Pancreas (tissue), 10 donors: ENCODE data around the gene ADK. TPM values are rescaled to one million over a fixed set of nuclear protein-coding genes. Genes with fewer than 3 reads are reported as not detected.
A peak's percentile ranks its signal among the peaks of the same experiment; 100 is the strongest.

Experiments used
- ATAC-seq, 4 donors: fragments of 200-7000 bp; cut with Tn5 transposase; one replicate each; pipeline versions ENCODE4 v1.8.0 to v1.9.1; 2020; ENCODE audit warnings: mild to moderate bottlenecking in 4 of 4, moderate library complexity in 4 of 4
- DNase-seq, 6 donors: peaks; one replicate each; pipeline ENCODE4 v3.0.0-alpha.2; 2020
- FAIRE-seq: peaks from 2 replicates; lab custom pipeline; 2012; peaks lifted over from hg19 to GRCh38; lab: Jason Lieb, UNC
- H3K27ac ChIP-seq, 4 donors: fragments of 200-600 bp; sonication (generic); 1 replicate in 3 of 4; 2 replicates in 1 of 4; pipeline versions ENCODE4 v1.5.0 to v1.8.0; 2020
- H3K27me3 ChIP-seq, 4 donors: fragments of 200-600 bp; one replicate each; pipeline ENCODE4 v1.8.0; 2021
- H3K36me3 ChIP-seq, 3 donors: fragments of 200-600 bp; sonication (generic) in 1 of 3; one replicate each; pipeline versions ENCODE4 v1.5.0 to v1.8.0; 2020 to 2021
- H3K4me1 ChIP-seq, 3 donors: fragments of 200-600 bp; one replicate each; pipeline ENCODE4 v1.8.0; 2021
- H3K4me3 ChIP-seq, 4 donors: fragments of 200-600 bp; sonication (generic) in 2 of 4; one replicate each; pipeline versions ENCODE4 v1.5.0 to v1.8.0; 2020 to 2021
- H3K9me3 ChIP-seq, 4 donors: fragments of 200-600 bp; one replicate each; pipeline ENCODE4 v1.8.0; 2021
- WGBS, 2 donors: extraction: QIAGEN DNeasy Blood & Tissue Kit; methylation state at CpG; one replicate each; pipeline ENCODE4 v1.1.7; 2013; 5-methylcytosine and 5-hydroxymethylcytosine counted together
- intact Hi-C, 3 donors: fragments of 100-400 bp; cut with DNase I; formaldehyde crosslinking; loops; one replicate each; pipeline versions ENCODE4 v1.11.1 to v1.14.2; 2022
- polyA plus RNA-seq, 2 donors: library from polyadenylated mRNA; stranded (reverse); fragments of 200-250 nt; gene quantifications; one replicate each; pipeline ENCODE4 v1.2.3, GENCODE V29; 2013
- total RNA-seq, 6 donors: library from RNA; stranded (reverse); fragmentation: NEBNext Ultra II Directional in 4 of 6; extraction: Animal tissue kit (Norgen Biotek cat#: 25700) in 4 of 6; gene quantifications; one replicate each; pipeline versions ENCODE4 v1.2.1 to v1.2.4, GENCODE V29; 2021 to 2023
- TF ChIP-seq, protein P1 (sequence below), 4 donors: fragments of 200-600 bp; sonication (generic) in 3 of 4; IDR thresholded peaks; one replicate each; pipeline versions ENCODE4 v1.5.0 to v1.8.0; 2021; ENCODE audit warnings: antibody characterized with exemption in 4 of 4
- donor health status: healthy with polysubstance abuse.
- donor health status: DM: no; HTN: no; CAD: no; lungs with moderate emphysema.
- donor health status: DM: no; HTN: no; CAD: no.
- donor health status: control.
- donor health status: control.
- donor health status: Bipolar disorder and iron deficiency.
- donor health status: DM: yes; HTN: yes; CAD: no.
- donor health status: DM: no; HTN: no; CAD: no.
- donor health status: DM: no; HTN: no; CAD: no.
- donor health status: DM: yes; HTN: yes; CAD: no.

The ADK gene
- total and polyA plus RNA-seq, 8 donors: 6.5 to 17.3 (median 13.4) TPM

DNA sequence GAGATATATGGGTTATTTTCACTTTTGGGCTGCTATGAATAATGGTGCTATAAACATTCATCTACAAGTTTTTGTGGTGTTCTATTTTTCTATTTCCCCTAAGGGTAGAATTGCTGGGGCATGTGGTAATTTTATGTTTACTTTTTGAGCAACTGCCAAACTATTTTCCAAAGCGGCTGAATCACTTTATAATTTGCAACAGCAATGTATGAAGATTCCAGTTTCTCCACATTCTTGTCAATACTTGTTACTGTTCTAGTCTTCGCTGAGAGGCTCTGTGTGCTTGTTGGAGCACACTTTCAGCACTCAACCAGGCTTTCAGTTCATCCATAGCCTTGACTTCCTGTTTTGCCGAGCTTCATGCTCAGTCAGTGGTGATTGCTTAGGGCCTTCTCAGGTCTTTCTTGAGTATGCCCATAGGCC lies 39.0 kb downstream of the ADK start:
- WGBS, 2 donors: 11 to 35% methylated on average over 3 of the region's 3 CpGs
- DNase-seq (no peak), FAIRE-seq (peak; percentile 81), ATAC-seq (peak; percentile 50 to 86 (median 81))
- Histone ChIP-seq H3K9me3 (no peaks in the 10 kb centered on the region), H3K27me3 (no peaks in the 10 kb centered on the region), H3K36me3 (no peaks in the 10 kb centered on the region), H3K4me3 (no peak overlapping the region), H3K4me1 (peaks cover 9 to 23% (median 17%) of the 10 kb centered on the region in 3 donors), H3K27ac (peak overlapping the region in 3 of 4 donors; percentile 49 to 71 (median 60))
- intact Hi-C loops: no loop called here
- TF ChIP-seq, protein P1, sequence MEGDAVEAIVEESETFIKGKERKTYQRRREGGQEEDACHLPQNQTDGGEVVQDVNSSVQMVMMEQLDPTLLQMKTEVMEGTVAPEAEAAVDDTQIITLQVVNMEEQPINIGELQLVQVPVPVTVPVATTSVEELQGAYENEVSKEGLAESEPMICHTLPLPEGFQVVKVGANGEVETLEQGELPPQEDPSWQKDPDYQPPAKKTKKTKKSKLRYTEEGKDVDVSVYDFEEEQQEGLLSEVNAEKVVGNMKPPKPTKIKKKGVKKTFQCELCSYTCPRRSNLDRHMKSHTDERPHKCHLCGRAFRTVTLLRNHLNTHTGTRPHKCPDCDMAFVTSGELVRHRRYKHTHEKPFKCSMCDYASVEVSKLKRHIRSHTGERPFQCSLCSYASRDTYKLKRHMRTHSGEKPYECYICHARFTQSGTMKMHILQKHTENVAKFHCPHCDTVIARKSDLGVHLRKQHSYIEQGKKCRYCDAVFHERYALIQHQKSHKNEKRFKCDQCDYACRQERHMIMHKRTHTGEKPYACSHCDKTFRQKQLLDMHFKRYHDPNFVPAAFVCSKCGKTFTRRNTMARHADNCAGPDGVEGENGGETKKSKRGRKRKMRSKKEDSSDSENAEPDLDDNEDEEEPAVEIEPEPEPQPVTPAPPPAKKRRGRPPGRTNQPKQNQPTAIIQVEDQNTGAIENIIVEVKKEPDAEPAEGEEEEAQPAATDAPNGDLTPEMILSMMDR (IDR thresholded peaks at IDR 0.05): no peak

DNA sequence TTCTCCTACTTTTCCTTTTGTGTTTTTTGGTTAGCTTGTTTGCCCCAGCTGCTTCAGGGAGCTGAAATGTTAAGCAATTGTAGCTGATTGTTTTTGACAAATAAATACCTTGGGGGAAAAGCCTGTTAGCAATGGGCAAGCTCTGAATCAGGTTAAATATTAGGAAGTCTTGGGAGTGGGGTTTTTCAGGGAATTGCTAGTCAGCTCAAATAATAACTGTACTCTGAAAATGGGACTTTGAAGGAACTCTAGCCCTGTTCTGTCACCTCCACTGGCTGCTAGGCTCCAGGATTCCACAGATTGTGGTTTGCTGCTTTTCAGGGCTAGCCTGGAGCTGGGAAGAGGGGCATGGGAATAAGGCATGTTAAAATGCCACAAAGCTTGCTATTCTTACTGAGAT lies 39.5 kb downstream of the ADK start:
- TF ChIP-seq, protein P1 (IDR thresholded peaks at IDR 0.05): no peak
- DNase-seq: no peak
- ATAC-seq: peak in 3 of 4 donors; percentile 32 to 41 (median 36)
- FAIRE-seq: no peak
- Histone ChIP-seq H3K4me3 (no peak overlapping the region), H3K4me1 (peaks cover 9 to 23% (median 17%) of the 10 kb centered on the region in 3 donors), H3K36me3 (no peaks in the 10 kb centered on the region), H3K27ac (peak overlapping the region in 3 of 4 donors; percentile 49 to 71 (median 60)), H3K9me3 (no peaks in the 10 kb centered on the region), H3K27me3 (no peaks in the 10 kb centered on the region)
- intact Hi-C loops: no loop called here

DNA sequence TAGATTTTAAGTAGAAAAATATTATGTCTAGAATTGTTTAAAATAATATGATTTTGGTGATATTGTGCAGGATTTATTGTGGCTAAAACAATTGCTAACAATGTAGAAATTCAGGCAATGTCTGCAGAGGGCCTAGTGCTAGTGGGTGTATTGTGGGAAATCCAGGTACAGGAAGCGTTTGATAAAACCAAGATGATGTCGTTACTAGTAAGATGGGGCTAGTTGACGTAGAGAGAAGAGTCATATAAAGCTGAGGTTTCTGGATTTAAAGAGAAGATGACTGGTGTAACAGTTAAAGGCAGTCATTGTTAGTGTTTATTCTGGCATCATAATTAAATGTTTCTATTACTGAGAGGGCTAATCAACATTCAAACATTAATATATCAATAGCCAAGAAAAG lies 43.5 kb downstream of the ADK start:
- H3K4me1 ChIP-seq: peaks cover 9 to 19% (median 15%) of the 10 kb centered on the region in 3 donors
- TF ChIP-seq, protein P1 (IDR thresholded peaks at IDR 0.05): no peak
- H3K27me3 ChIP-seq: no peaks in the 10 kb centered on the region
- no peaks in the 10 kb centered on the region for H3K36me3 ChIP-seq
- FAIRE-seq (no peak), DNase-seq (no peak), ATAC-seq (no peak)
- WGBS, 2 donors: 88 to 94% methylated on average over 3 of the region's 3 CpGs
- intact Hi-C loops: no loop called here
- H3K9me3 ChIP-seq: no peaks in the 10 kb centered on the region
- no peak overlapping the region for H3K27ac ChIP-seq
- H3K4me3 ChIP-seq: no peak overlapping the region

DNA sequence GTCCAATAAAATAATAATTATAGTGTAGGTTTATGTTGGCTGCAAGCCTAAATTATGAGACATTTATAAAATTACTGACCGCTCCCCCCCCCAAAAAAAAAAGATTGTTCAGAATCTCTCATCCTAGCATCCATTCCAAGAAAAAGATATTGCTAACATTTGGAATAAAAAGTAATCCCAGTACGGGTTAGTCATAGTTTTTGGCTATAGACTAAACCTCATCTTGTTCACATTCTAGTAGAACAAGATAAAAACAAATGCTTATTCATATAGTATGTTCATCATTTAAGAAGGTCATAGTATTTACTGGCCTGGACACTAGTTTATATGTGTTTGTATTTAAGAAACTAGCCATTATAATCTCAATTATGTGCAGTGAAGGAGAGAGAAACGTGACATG lies 44.0 kb downstream of the ADK start:
- FAIRE-seq (no peak), DNase-seq (no peak), ATAC-seq (no peak)
- Histone ChIP-seq H3K9me3 (no peaks in the 10 kb centered on the region), H3K4me3 (no peak overlapping the region), H3K4me1 (peaks cover 9 to 14% (median 12%) of the 10 kb centered on the region in 3 donors), H3K27ac (no peak overlapping the region), H3K27me3 (no peaks in the 10 kb centered on the region), H3K36me3 (no peaks in the 10 kb centered on the region)
- TF ChIP-seq, protein P1 (IDR thresholded peaks at IDR 0.05): no peak
- 81 to 90% methylated on average over 3 of the region's 3 CpGs for WGBS, 2 donors
- intact Hi-C loops: no loop called here

DNA sequence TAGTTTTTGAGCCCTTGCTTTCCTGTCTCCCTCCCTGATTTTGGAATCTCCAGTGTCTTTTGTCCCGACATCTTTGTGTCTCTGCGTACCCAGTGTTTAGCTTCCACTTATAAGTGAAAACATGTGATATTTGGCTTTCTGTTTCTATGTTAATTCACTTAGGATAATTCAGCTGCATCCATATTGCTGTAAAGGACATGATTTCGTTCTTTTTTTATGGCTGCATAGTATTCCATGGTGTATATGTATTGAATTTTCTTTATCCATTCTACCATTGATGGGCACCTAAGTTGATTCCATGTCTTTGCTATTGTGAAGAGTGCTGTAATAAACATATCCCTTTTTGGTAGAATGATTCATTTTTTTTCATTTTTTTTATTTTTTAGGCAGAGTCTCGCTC lies 48.3 kb downstream of the ADK start:
- FAIRE-seq: no peak
- Histone ChIP-seq H3K9me3 (no peaks in the 10 kb centered on the region), H3K27ac (no peak overlapping the region), H3K4me3 (no peak overlapping the region), H3K36me3 (no peaks in the 10 kb centered on the region), H3K27me3 (no peaks in the 10 kb centered on the region), H3K4me1 (no peaks in the 10 kb centered on the region)
- no peak for DNase-seq
- TF ChIP-seq, protein P1 (IDR thresholded peaks at IDR 0.05): no peak
- 93 to 95% methylated on average over 4 of the region's 4 CpGs for WGBS, 2 donors
- no peak for ATAC-seq
- intact Hi-C loops: no loop called here
